DND-41 (cell line): Measurements from ENCODE around the gene CTNNA3.

Experiments used
- ATAC-seq: fragments of 200-7000 bp; cut with Tn5 transposase; 3 replicates; pipeline ENCODE4 v1.9.1; 2021; ENCODE audit warnings: low read depth; ENCODE audit not compliant: insufficient read depth
- DNase-seq: peaks from one replicate; pipeline ENCODE4 v3.0.0-alpha.2; 2020
- H2AFZ ChIP-seq: 2 replicates; pipeline ENCODE4 v1.6.0; 2012; ENCODE audit warnings: low read depth, low read length
- H3K27ac ChIP-seq: 2 replicates; pipeline ENCODE4 v1.5.1; 2012; ENCODE audit warnings: low read length, inconsistent platforms
- H3K27me3 ChIP-seq: fragments of 200-600 bp; sonication (generic); 2 replicates; pipeline ENCODE4 v1.6.0; 2012; ENCODE audit warnings: low read length, mild to moderate bottlenecking, inconsistent platforms; ENCODE audit not compliant: insufficient read depth, poor library complexity
- H3K36me3 ChIP-seq: 2 replicates; pipeline ENCODE4 v1.5.1; 2012; ENCODE audit warnings: low read length, inconsistent platforms; ENCODE audit not compliant: insufficient read depth
- H3K4me1 ChIP-seq: 2 replicates; pipeline ENCODE4 v1.5.1; 2012; ENCODE audit warnings: mild to moderate bottlenecking, low read length; ENCODE audit not compliant: insufficient read depth
- H3K4me2 ChIP-seq: 2 replicates; pipeline ENCODE4 v1.6.0; 2012; ENCODE audit warnings: mild to moderate bottlenecking, moderate library complexity, low read length, inconsistent platforms; ENCODE audit not compliant: insufficient read depth
- H3K4me3 ChIP-seq, 2 experiments: fragments of 200-600 bp in 1 of 2; shearing (Covaris generic) in 1 of 2; 2 replicates each; pipeline ENCODE4 v1.5.1; 2012 to 2016; ENCODE audit warnings: inconsistent platforms in 2 of 2, low read length in 2 of 2, mild to moderate bottlenecking in 2 of 2, low read depth in 1 of 2, moderate library complexity in 1 of 2
- H3K79me2 ChIP-seq: 2 replicates; pipeline ENCODE4 v1.6.0; 2012; ENCODE audit warnings: low read length, inconsistent platforms; ENCODE audit not compliant: insufficient read depth
- H3K9ac ChIP-seq: 2 replicates; pipeline ENCODE4 v1.6.0; 2012; ENCODE audit warnings: low read depth, mild to moderate bottlenecking, inconsistent platforms, low read length, moderate library complexity
- H3K9me3 ChIP-seq: 2 replicates; pipeline ENCODE4 v1.5.1; 2012; ENCODE audit warnings: low read length, moderate library complexity, mild to moderate bottlenecking, inconsistent platforms; ENCODE audit not compliant: insufficient read depth, severe bottlenecking
- H4K20me1 ChIP-seq: 2 replicates; pipeline ENCODE4 v1.6.0; 2012; ENCODE audit warnings: low read length; ENCODE audit not compliant: insufficient read depth
- CTCF ChIP-seq: IDR thresholded peaks from 2 replicates; pipeline ENCODE4 v1.5.1; 2012; ENCODE audit warnings: borderline replicate concordance, low read length, moderate library complexity, mild to moderate bottlenecking; ENCODE audit not compliant: poor library complexity, severe bottlenecking; ENCODE audit errors: extremely low read depth
- EZH2 ChIP-seq: IDR thresholded peaks from 3 replicates; pipeline ENCODE4 v1.6.1; 2012; ENCODE audit warnings: borderline replicate concordance, low read depth, mild to moderate bottlenecking, moderate library complexity, low read length, inconsistent platforms; ENCODE audit not compliant: severe bottlenecking

The CTNNA3 gene

GRCh38 chr10:67670401-67670800 lies 25.6 kb downstream of the CTNNA3 start:
- Histone ChIP-seq H2AFZ (no peak overlapping the region), H3K27ac (no peak overlapping the region), H3K4me3 (no peak overlapping the region), H3K9me3 (no peaks in the 10 kb centered on the region), H4K20me1 (no peaks in the 10 kb centered on the region), H3K9ac (no peak overlapping the region), H3K4me2 (no peak overlapping the region), H3K79me2 (no peaks in the 10 kb centered on the region), H3K36me3 (no peaks in the 10 kb centered on the region), H3K27me3 (no peaks in the 10 kb centered on the region), H3K4me1 (no peaks in the 10 kb centered on the region)
- TF ChIP-seq EZH2 = no peak
- TF ChIP-seq CTCF = no peak
- DNase-seq (no peak), ATAC-seq (no peak)

- H3K36me3 ChIP-seq = no peaks in the 10 kb centered on the region
- no peaks in the 10 kb centered on the region for H3K79me2 ChIP-seq
- H3K4me3 ChIP-seq = no peak overlapping the region
- no peak for TF ChIP-seq EZH2
- no peak for TF ChIP-seq CTCF
- no peaks in the 10 kb centered on the region for H3K4me1 ChIP-seq
- no peak overlapping the region for H3K27ac ChIP-seq
- H3K9me3 ChIP-seq = no peaks in the 10 kb centered on the region
- H3K4me2 ChIP-seq = no peak overlapping the region
- no peaks in the 10 kb centered on the region for H3K27me3 ChIP-seq
- H2AFZ ChIP-seq = no peak overlapping the region
- ATAC-seq = no peak
- no peaks in the 10 kb centered on the region for H4K20me1 ChIP-seq
- DNase-seq = no peak
- H3K9ac ChIP-seq = no peak overlapping the region
Observed at GRCh38 chr10:67669978-67670377, 26.0 kb downstream of the CTNNA3 start.

- H3K9ac ChIP-seq = no peak overlapping the region
- ATAC-seq (no peak), DNase-seq (no peak)
- H3K4me3 ChIP-seq = no peak overlapping the region
- H3K36me3 ChIP-seq = no peaks in the 10 kb centered on the region
- no peaks in the 10 kb centered on the region for H3K4me1 ChIP-seq
- H3K79me2 ChIP-seq = no peaks in the 10 kb centered on the region
- no peaks in the 10 kb centered on the region for H4K20me1 ChIP-seq
- no peak overlapping the region for H3K27ac ChIP-seq
- H3K27me3 ChIP-seq = peaks cover 7% of the 10 kb centered on the region
- H2AFZ ChIP-seq = no peak overlapping the region
- H3K4me2 ChIP-seq = no peak overlapping the region
- no peak for TF ChIP-seq EZH2
- no peak for TF ChIP-seq CTCF
- H3K9me3 ChIP-seq = no peaks in the 10 kb centered on the region
Observed at GRCh38 chr10:67668448-67668847, 27.5 kb downstream of the CTNNA3 start.

- Histone ChIP-seq H3K79me2 (no peaks in the 10 kb centered on the region), H3K27ac (no peak overlapping the region), H3K9ac (no peak overlapping the region), H3K4me2 (no peak overlapping the region), H3K27me3 (peaks cover 7% of the 10 kb centered on the region), H2AFZ (no peak overlapping the region), H3K4me1 (no peaks in the 10 kb centered on the region), H3K36me3 (no peaks in the 10 kb centered on the region), H4K20me1 (no peaks in the 10 kb centered on the region), H3K9me3 (no peaks in the 10 kb centered on the region), H3K4me3 (no peak overlapping the region)
- no peak for TF ChIP-seq EZH2
- TF ChIP-seq CTCF = no peak
- DNase-seq = no peak
- ATAC-seq = no peak
Observed at GRCh38 chr10:67667035-67667425, 29.0 kb downstream of the CTNNA3 start.
